ENCODE measurements around the gene ASMTL.

ASMTL gene

DNA sequence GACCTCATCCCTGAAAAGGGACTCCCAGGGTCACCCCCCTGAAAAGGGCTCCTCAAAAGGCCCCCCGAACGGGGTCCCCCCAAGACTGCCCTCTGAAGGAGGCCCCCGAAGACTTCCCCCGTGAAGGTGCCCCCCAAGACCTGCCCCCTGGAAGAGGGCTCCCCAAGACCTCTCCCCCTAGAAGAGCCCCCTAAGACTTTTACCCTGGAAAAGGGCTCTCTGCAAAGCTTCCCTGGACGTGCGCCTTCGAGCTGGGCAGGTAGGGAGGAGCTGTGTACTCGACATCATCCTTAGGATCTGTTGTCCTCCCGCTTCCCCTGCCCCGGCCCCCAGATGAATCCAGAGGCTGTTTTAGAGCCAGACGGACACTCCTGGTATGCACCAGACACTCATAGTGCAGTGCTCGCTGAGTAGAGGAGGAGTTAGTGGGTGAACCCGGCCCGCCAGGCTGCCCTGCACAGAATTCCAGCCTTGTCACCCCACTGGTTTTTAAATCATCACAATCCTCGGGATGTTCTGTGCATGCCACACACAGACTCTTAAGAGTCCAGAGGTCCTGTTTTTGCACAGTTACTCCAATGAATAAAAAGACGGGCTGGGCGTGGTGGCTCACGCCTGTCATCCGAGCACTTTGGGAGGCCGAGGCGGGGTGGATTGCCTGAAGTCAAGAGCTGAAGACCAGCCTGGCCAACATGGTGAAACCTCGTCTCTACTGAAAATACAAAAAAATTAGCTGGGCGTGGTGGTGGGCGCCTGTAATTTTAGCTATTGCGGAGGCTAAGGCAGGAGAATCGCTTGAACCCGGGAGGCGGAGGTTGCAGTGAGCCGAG is 55.1 kb downstream of the ASMTL start:
- DNase-seq, result no peak
- in situ Hi-C loops (cut with MboI; ENCODE audit: low pct_unique_long_range_greater_than_20kb, low sequenced_read_pairs), result no loop called here

DNA sequence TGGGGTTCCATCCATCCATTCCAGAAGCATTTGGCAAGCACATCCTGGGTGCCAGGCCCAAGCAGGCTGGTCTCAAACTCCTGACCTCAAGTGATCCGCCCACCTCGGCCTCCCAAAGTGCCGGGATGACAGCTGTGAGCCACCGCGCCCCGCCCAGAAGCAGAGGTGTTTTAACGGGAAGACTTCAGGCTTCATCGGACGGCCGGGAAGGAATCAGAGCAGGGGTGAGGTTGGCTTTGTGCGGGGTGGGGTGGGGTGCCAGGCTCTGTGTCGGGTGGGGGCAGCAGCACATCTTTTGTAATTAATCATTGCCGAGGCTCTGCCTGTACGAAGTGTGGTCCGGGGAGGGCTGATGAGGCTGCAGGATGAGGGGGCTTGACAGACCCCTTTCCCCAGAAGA is 55.7 kb downstream of the ASMTL start:
- in situ Hi-C loops (cut with MboI; ENCODE audit: low pct_unique_long_range_greater_than_20kb, low sequenced_read_pairs), result no loop called here
- no peak for DNase-seq

DNA sequence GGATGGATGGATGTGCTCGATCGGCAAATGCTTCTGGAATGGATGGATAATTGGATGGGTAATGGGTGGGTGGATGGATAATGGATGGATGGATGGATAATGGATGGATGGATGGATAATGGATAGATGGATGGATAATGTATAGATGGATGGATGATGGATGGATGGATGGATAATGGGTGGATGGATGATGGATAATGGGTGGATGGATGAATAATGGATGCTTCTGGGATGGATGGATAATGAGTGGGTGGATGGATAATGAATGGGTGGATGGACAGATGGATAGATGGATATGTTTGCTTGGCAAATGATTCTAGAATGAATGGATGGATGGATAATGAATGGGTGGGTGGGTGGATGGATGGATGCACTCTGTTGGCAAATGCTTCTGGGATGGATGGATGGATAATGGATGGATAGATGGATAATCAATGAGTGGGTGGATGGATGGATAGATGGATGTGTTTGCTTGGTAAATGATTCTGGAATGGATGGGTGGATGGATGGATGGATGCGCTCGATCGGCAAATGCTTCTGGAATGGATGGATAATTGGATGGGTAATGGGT is 57.0 kb downstream of the ASMTL start:
- DNase-seq, result no peak
- in situ Hi-C loops (cut with MboI; ENCODE audit: low pct_unique_long_range_greater_than_20kb, low sequenced_read_pairs), result no loop called here

GRCh38 chrX:1394731-1395501 is 57.8 kb downstream of the ASMTL start:
- DNase-seq, result no peak
- in situ Hi-C loops (cut with MboI; ENCODE audit: low pct_unique_long_range_greater_than_20kb, low sequenced_read_pairs), result no loop called here

- DNase-seq, result no peak
- in situ Hi-C loops (cut with MboI; ENCODE audit: low pct_unique_long_range_greater_than_20kb, low sequenced_read_pairs), result no loop called here
These were observed 58.7 kb downstream of the ASMTL start for GRCh38 chrX:1393871-1394615.

DNA sequence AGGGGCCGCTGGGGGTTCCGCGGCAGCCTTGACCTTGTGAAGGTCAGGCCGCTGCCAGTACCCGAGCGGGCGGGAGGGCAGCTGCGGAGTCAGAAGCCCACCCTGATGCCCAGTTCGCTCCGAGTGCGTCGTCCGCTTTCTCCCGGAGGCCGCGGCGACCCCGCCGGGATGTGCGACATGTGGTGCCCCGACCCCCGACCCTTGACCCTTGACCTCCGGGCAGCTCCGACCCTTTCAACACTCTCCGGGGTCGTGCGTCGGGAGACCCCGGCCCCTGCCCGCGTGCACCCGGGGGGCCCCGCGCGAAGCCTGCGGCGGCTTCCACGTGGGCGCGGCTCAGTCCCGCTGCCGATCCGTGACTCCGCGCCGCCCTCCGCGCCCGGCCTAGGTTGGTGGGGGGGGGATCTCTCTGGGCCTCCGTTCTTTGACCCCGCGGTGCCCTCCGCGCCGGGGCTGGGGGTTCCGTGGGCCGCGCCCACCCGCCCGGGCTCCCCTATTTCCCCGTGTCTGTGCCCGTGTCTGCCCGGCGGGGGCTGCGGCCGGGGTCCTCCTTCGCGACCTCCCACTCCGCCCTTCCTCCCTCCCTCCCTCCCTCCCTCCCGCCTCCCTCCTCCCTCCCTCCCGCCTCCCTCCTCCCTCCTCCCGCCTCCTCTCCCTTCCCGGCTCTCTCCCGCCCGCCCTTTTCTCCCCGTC is 60.2 kb downstream of the ASMTL start:
- in situ Hi-C loops (cut with MboI; ENCODE audit: low pct_unique_long_range_greater_than_20kb, low sequenced_read_pairs), result no loop called here
- DNase-seq, result no peak

DNA sequence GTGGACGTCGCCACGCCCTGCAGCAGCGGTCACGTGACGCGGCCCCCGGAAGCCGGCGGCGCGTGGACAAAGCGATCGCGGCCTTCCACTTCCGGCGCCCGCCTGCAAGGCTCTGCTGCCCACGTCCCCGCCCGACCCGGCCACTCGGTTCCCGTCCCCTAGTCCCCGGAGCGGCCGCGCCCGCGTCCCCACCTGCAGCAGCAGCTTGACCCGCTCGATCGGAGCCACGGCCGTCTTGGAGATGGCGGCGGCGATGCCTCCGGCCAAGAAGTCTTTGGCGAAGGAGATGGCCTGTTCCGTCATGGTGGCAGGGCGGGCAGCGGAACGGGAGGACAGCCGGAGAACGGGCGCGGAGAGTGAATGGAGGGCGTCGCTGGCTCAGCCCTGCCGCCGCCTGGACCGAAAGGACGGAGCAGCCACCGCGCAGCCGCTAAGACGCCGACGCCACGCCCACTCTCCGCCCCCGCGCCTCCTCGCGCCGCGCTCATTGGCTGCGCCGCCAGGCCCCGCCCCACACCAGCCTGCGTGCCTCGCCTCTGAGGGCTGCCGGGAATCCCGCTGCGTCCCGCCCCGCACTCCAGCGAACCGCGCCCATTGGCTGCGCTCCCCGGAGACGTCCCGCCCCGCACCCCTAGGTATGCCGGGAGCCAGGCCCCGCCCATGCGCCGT is 60.9 kb downstream of the ASMTL start, which contains the start of gene SLC25A6:
Gene SLC25A6 (minus strand): TSS at position 407 of the 669 bp plus-strand sequence. CDS start 104 bp downstream, at position 303.
- in situ Hi-C loops (cut with MboI; ENCODE audit: low pct_unique_long_range_greater_than_20kb, low sequenced_read_pairs), result no loop called here
- DNase-seq, result peak; percentile 99

GRCh38 chrX:1391370-1391706 is 61.4 kb downstream of the ASMTL start:
- in situ Hi-C loops (cut with MboI; ENCODE audit: low pct_unique_long_range_greater_than_20kb, low sequenced_read_pairs), result no loop called here
- no peak for DNase-seq

GRCh38 chrX:1390621-1391369 is 61.9 kb downstream of the ASMTL start:
- in situ Hi-C loops (cut with MboI; ENCODE audit: low pct_unique_long_range_greater_than_20kb, low sequenced_read_pairs), result no loop called here
- no peak for DNase-seq

- in situ Hi-C loops (cut with MboI; ENCODE audit: low pct_unique_long_range_greater_than_20kb, low sequenced_read_pairs), result no loop called here
- no peak for DNase-seq
These were observed 62.8 kb downstream of the ASMTL start for GRCh38 chrX:1389993-1390285.

DNA sequence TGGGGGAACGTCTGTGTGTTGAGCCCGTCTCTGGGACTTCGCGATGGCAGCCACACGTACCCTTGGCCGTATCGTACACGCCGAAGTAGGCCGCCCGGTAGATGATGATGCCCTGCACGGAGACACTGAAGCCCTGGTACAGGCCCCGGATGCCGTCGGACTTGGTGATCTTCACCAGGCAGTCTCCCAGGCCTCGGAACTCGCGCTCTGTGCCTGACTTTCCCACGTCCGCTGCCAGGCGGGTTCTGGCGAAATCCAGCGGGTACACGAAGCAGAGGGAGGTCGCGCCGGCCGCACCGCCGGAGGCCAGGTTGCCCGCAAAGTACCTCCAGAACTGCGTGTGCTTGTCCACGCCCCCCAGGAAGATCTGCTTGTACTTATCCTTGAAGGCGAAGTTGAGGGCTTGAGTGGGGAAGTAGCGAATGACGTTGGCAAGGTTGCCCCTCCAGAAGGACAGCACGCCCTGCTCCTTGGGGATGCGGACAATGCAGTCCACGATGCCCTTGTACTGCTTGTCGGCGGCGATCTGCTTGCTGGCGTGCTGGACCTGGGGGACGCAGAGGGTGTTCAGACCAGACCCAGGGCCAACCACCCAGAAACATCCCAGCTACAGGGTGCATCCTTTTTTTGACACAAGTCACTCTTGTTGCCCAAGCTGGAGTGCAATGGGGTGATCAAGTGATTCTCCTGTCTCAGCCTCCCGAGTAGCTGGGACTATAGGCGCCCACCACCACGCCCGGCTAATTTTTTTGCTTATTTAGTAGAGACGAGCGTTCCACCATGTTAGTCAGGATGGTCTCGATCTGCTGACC is 63.3 kb downstream of the ASMTL start:
- in situ Hi-C loops (cut with MboI; ENCODE audit: low pct_unique_long_range_greater_than_20kb, low sequenced_read_pairs), result no loop called here
- DNase-seq, result no peak

- in situ Hi-C loops (cut with MboI; ENCODE audit: low pct_unique_long_range_greater_than_20kb, low sequenced_read_pairs), result no loop called here
- DNase-seq, result no peak
These were observed 64.1 kb downstream of the ASMTL start for GRCh38 chrX:1388651-1389050.

DNA sequence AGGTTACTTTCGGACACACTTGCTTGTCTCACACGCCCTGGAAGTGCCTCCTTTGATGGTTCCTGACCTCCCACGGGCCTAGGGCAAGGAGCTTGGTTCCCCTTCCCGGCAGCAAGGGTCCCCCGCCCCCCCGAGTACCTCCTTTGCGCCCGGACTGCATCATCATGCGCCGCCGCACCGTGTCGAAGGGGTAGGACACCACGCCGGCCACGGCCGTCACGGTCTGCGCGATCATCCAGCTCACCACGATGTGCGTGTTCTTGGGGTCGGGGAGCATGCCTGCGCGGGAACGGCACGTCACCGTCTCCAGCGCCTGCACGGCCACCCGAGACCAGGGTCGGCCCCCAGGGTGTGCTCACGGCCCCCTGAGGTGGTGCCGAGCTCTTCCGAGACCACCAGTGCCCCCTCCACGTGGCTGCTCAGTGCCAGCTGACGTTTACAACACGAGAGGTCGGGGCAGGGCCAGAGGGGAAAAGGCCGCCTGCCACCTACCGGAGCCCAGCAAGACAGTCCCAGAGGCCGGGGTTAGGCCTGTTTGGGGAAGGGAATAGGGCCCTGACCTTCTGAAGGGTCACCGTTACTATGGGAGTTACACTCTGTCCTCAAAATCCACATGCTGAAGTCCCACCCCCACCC is 65.5 kb downstream of the ASMTL start:
- in situ Hi-C loops (cut with MboI; ENCODE audit: low pct_unique_long_range_greater_than_20kb, low sequenced_read_pairs), result no loop called here
- DNase-seq, result no peak

DNA sequence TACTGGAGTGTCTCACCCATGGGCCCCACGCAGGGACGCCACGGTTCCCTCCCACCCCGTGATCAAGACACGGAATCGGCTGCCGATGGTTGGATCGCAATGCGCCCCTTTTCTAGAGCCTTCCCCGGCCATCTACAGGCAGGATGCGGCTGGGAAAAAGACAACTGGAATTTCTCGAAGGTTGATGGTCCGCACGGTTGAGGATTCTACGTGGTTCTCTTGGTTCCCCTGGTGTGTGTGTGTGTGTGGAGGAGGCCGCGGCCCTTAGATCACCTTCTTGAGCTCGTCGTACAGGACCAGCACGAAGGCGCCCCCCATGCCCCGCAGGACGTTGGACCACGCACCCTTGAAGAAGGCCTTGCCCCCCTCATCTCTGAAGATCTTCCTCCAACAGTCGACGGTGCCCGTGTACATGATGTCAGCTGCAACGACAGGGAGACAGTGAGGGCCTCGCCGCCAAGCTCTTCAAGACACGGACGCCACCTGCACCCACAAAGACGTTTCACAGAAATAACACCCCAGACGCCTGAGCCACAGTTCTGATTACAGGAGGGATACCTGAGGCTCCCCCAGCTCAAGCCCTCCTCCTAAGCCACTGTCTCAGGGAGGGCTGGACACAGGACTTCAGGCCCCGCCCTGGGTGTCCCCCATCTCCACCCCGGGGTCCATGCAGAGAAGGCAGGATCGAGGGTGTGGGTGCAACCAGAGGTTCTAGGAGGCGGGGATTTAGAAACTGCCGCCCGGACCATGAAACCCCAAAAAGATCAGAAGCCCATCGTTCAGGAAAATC is 66.2 kb downstream of the ASMTL start:
- in situ Hi-C loops (cut with MboI; ENCODE audit: low pct_unique_long_range_greater_than_20kb, low sequenced_read_pairs), result no loop called here
- no peak for DNase-seq

- in situ Hi-C loops (cut with MboI; ENCODE audit: low pct_unique_long_range_greater_than_20kb, low sequenced_read_pairs), result no loop called here
- no peak for DNase-seq
These were observed 67.2 kb downstream of the ASMTL start for GRCh38 chrX:1385253-1386223.
